ENCODE data around the gene C15orf61. TPM values are rescaled to one million over a fixed set of nuclear protein-coding genes. Genes with fewer than 3 reads are reported as not detected.

Gene C15orf61
- total and polyA plus RNA-seq, 9 donors = 4.7 to 8.2 (median 6.3) TPM

DNA sequence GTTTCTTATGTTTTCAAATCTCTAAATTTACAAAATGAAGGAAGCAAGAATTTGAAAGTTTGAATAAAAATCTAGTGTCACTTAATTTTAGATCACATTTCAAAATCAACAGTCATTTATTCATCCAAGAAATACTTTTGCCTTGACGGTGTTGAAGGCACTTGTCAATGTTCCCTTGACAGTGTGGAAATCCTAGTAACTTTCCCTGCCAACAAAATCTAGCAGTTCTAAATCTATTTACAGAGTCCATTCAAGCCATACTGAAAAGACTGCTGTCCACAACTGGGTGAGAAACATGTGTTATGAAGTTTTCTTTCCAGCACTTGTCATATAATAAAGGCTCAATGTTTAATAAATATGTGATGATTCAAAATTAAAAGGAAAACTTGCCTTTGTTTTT is 12.9 kb downstream of the C15orf61 start:
- Histone ChIP-seq H3K27me3 (ENCODE audit: control insufficient read depth, insufficient read depth, low read length) (no peaks in the 10 kb centered on the region), H3K27ac (ENCODE audit: low read length) (no peak overlapping the region), H3K36me3 (ENCODE audit: control insufficient read depth, insufficient read depth, low read length) (no peaks in the 10 kb centered on the region), H3K4me3 (ENCODE audit: low read length) (no peak overlapping the region), H3K9me3 (replicated peaks; ENCODE audit: control insufficient read depth, low read depth, low read length) (no peaks in the 10 kb centered on the region), H3K4me1 (ENCODE audit: control insufficient read depth, insufficient read depth, low read length) (no peaks in the 10 kb centered on the region)
- DNase-seq = no peak
- WGBS (ENCODE audit: insufficient coverage) = 80% methylated on average over 1 of the region's 1 CpG

DNA sequence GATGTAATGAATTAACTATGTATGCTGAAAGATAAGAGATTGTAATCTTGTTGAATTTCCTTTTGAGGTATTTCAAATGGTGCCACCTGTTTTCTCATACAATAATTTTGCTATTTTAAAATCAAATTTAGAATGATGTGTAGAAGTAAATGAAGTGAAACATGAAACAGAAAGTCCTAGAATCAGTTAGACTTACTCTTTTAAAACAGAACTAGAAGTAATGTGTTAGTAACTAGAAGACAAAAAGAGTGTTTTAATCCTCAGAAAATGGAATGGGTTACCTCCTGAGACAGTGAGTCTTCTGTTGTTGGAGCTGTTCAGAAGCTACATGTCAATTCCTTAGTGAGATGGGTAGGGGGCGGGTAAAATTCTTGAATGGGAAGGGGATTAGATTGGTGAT is 13.4 kb downstream of the C15orf61 start:
- WGBS (ENCODE audit: insufficient coverage) = no CpG with 5 or more reads among the region's 1 CpG
- DNase-seq = no peak
- H3K4me3 ChIP-seq (ENCODE audit: low read length) = no peak overlapping the region
- no peaks in the 10 kb centered on the region for H3K27me3 ChIP-seq (ENCODE audit: control insufficient read depth, insufficient read depth, low read length)
- H3K4me1 ChIP-seq (ENCODE audit: control insufficient read depth, insufficient read depth, low read length) = no peaks in the 10 kb centered on the region
- no peaks in the 10 kb centered on the region for H3K9me3 ChIP-seq (replicated peaks; ENCODE audit: control insufficient read depth, low read depth, low read length)
- no peaks in the 10 kb centered on the region for H3K36me3 ChIP-seq (ENCODE audit: control insufficient read depth, insufficient read depth, low read length)
- H3K27ac ChIP-seq (ENCODE audit: low read length) = no peak overlapping the region

GRCh38 chr15:67537771-67538170 is 16.8 kb downstream of the C15orf61 start:
- no peak overlapping the region for H3K27ac ChIP-seq (ENCODE audit: low read length)
- no peaks in the 10 kb centered on the region for H3K9me3 ChIP-seq (replicated peaks; ENCODE audit: control insufficient read depth, low read depth, low read length)
- no peaks in the 10 kb centered on the region for H3K27me3 ChIP-seq (ENCODE audit: control insufficient read depth, insufficient read depth, low read length)
- H3K36me3 ChIP-seq (ENCODE audit: control insufficient read depth, insufficient read depth, low read length) = no peaks in the 10 kb centered on the region
- no peak overlapping the region for H3K4me3 ChIP-seq (ENCODE audit: low read length)
- no peak for DNase-seq
- peaks cover 2% of the 10 kb centered on the region for H3K4me1 ChIP-seq (ENCODE audit: control insufficient read depth, insufficient read depth, low read length)
- 100% methylated on average over 1 of the region's 1 CpG for WGBS (ENCODE audit: insufficient coverage)

GRCh38 chr15:67542420-67543347 is 21.8 kb downstream of the C15orf61 start, which contains the start of gene MAP2K5:
Gene MAP2K5, plus strand, starts transcription at chr15:67542703. Its CDS starts 633 bp downstream, at chr15:67543336.
- peaks cover 17% of the 10 kb centered on the region for H3K36me3 ChIP-seq (ENCODE audit: control insufficient read depth, insufficient read depth, low read length)
- peak within 1 kb of the TSS; percentile 87 for H3K27ac ChIP-seq (ENCODE audit: low read length)
- peak within 1 kb of the TSS; percentile 51 for H3K4me3 ChIP-seq (ENCODE audit: low read length)
- no peaks in the 10 kb centered on the region for H3K27me3 ChIP-seq (ENCODE audit: control insufficient read depth, insufficient read depth, low read length)
- under 1% methylated on average over 88 of the region's 91 CpGs for WGBS (ENCODE audit: insufficient coverage)
- H3K4me1 ChIP-seq (ENCODE audit: control insufficient read depth, insufficient read depth, low read length) = peaks cover 13% of the 10 kb centered on the region
- DNase-seq = peak; percentile 91
- no peaks in the 10 kb centered on the region for H3K9me3 ChIP-seq (replicated peaks; ENCODE audit: control insufficient read depth, low read depth, low read length)

DNA sequence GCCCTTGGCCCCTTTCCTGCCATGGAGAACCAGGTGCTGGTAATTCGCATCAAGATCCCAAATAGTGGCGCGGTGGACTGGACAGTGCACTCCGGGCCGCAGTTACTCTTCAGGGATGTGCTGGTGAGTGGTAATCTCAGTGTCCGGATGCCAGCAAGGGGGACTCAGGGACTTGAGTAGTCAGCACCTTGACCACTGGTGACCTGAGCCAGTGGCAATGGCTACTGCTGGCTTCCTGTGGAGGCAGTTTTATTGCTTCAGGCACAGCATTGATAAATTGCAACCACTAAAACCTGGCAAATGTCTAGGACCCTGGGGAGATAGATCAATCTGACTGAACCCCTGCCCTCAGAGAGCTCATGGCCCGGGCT is 22.4 kb downstream of the C15orf61 start:
- peaks cover 17% of the 10 kb centered on the region for H3K36me3 ChIP-seq (ENCODE audit: control insufficient read depth, insufficient read depth, low read length)
- peak overlapping the region; percentile 87 for H3K27ac ChIP-seq (ENCODE audit: low read length)
- H3K4me3 ChIP-seq (ENCODE audit: low read length) = peak overlapping the region; percentile 51
- no peaks in the 10 kb centered on the region for H3K9me3 ChIP-seq (replicated peaks; ENCODE audit: control insufficient read depth, low read depth, low read length)
- WGBS (ENCODE audit: insufficient coverage) = 12% methylated on average over 6 of the region's 7 CpGs
- DNase-seq = peak; percentile 29
- H3K27me3 ChIP-seq (ENCODE audit: control insufficient read depth, insufficient read depth, low read length) = no peaks in the 10 kb centered on the region
- peaks cover 17% of the 10 kb centered on the region for H3K4me1 ChIP-seq (ENCODE audit: control insufficient read depth, insufficient read depth, low read length)

DNA sequence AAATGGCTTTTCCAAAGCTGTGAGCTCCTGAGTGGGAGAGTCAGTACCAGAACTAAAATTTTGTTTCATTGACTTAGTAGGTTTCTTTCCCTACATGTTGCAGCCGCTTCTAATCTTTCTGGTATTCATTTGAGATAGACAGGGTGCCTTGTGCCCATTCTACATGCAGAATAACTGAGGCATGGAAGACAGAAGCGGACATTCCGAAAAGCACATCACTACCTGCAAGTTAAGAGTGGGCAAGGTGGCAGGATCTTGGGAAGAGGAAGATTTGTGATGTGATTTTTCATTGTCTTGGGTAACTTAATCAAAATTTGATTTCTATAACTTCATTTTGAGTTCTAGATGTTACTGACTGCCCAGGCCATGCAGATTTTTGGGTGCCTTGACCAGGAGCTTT is 23.5 kb downstream of the C15orf61 start:
- no peak for DNase-seq
- Histone ChIP-seq H3K27ac (ENCODE audit: low read length) (no peak overlapping the region), H3K27me3 (ENCODE audit: control insufficient read depth, insufficient read depth, low read length) (no peaks in the 10 kb centered on the region), H3K36me3 (ENCODE audit: control insufficient read depth, insufficient read depth, low read length) (peaks cover 17% of the 10 kb centered on the region), H3K4me3 (ENCODE audit: low read length) (no peak overlapping the region), H3K4me1 (ENCODE audit: control insufficient read depth, insufficient read depth, low read length) (peaks cover 20% of the 10 kb centered on the region), H3K9me3 (replicated peaks; ENCODE audit: control insufficient read depth, low read depth, low read length) (no peaks in the 10 kb centered on the region)
- WGBS (ENCODE audit: insufficient coverage) = no CpG with 5 or more reads among the region's 3 CpGs

GRCh38 chr15:67545864-67546263 is 24.9 kb downstream of the C15orf61 start:
- H3K27me3 ChIP-seq (ENCODE audit: control insufficient read depth, insufficient read depth, low read length) = no peaks in the 10 kb centered on the region
- H3K4me3 ChIP-seq (ENCODE audit: low read length) = no peak overlapping the region
- no peaks in the 10 kb centered on the region for H3K9me3 ChIP-seq (replicated peaks; ENCODE audit: control insufficient read depth, low read depth, low read length)
- no peak for DNase-seq
- no peak overlapping the region for H3K27ac ChIP-seq (ENCODE audit: low read length)
- WGBS (ENCODE audit: insufficient coverage) = 20% methylated on average over 1 of the region's 3 CpGs
- peaks cover 23% of the 10 kb centered on the region for H3K4me1 ChIP-seq (ENCODE audit: control insufficient read depth, insufficient read depth, low read length)
- H3K36me3 ChIP-seq (ENCODE audit: control insufficient read depth, insufficient read depth, low read length) = peaks cover 22% of the 10 kb centered on the region

DNA sequence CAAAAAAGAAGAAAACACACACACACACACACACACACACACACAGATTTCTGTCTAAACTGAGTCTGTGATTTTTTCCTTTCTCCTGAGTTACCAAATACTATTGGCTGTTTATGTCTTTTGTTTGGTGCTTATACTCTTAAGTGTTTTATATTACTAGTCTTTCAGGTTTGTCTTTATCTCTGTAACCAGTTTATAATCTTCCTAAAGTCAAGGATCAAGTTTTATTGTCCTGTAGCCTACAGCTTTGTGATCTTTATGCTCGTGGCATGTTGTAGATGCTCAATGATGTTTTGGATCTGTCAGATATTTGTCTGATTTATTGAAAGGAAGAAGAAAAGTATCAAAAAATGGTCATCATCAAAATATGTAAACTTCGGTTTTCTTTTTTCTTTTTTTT is 26.1 kb downstream of the C15orf61 start:
- Histone ChIP-seq H3K4me3 (ENCODE audit: low read length) (no peak overlapping the region), H3K36me3 (ENCODE audit: control insufficient read depth, insufficient read depth, low read length) (peaks cover 28% of the 10 kb centered on the region), H3K27me3 (ENCODE audit: control insufficient read depth, insufficient read depth, low read length) (no peaks in the 10 kb centered on the region), H3K4me1 (ENCODE audit: control insufficient read depth, insufficient read depth, low read length) (peaks cover 21% of the 10 kb centered on the region), H3K27ac (ENCODE audit: low read length) (no peak overlapping the region), H3K9me3 (replicated peaks; ENCODE audit: control insufficient read depth, low read depth, low read length) (no peaks in the 10 kb centered on the region)
- 83% methylated on average over 1 of the region's 2 CpGs for WGBS (ENCODE audit: insufficient coverage)
- no peak for DNase-seq

DNA sequence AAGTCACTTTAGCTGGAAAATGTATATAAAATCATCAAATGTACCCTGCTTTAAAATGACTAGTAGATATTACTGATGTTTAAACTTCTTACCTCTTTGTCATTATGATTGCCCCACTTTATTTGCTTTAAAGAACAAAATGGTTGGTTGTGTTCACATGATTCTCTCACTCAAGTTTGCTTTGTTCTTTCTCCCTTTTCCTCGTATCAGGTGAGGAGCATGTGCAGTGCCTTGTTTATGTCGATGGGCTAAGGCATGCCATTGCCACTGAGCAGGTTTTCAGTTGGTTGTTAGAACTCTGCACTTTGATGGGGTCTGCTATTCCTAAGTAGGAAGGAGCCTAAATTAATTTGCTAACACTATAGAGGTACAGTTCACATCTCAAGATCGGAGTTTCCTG is 26.9 kb downstream of the C15orf61 start:
- Histone ChIP-seq H3K4me1 (ENCODE audit: control insufficient read depth, insufficient read depth, low read length) (peaks cover 21% of the 10 kb centered on the region), H3K9me3 (replicated peaks; ENCODE audit: control insufficient read depth, low read depth, low read length) (no peaks in the 10 kb centered on the region), H3K36me3 (ENCODE audit: control insufficient read depth, insufficient read depth, low read length) (peaks cover 29% of the 10 kb centered on the region), H3K27ac (ENCODE audit: low read length) (peak overlapping the region; percentile 47), H3K27me3 (ENCODE audit: control insufficient read depth, insufficient read depth, low read length) (no peaks in the 10 kb centered on the region), H3K4me3 (ENCODE audit: low read length) (no peak overlapping the region)
- WGBS (ENCODE audit: insufficient coverage) = no CpG with 5 or more reads among the region's 3 CpGs
- no peak for DNase-seq

DNA sequence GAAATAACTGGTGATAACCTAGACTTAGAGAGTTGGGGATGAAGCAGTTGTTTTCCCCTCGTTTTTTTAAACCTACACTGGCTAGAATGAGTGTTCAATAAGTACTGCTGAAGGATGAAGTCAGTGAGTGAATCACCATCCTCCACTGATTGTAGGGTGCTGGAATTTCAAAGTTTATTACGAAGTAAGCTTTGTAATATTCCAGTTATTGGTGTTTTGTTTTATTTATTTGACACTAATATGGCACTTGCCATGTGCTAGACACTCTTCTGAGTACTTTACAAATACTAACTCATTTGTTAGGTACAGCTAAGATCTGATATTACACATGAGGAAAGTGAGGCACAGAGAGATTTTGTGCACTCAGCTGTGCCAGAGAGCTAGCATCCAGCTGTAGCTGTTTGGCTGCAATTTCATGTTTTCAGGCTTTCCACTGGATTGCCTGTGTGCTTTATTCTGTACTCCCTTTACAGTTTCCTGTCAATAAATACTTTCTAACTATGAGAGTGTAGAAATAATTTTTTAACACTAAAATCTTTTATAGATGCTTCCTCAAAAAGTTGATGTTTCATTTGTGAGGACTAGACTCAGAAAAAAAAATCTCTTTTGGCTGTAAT is 27.4 kb downstream of the C15orf61 start:
- peak; percentile 79 for DNase-seq
- H3K4me3 ChIP-seq (ENCODE audit: low read length) = no peak overlapping the region
- WGBS (ENCODE audit: insufficient coverage) = no CpG with 5 or more reads among the region's 2 CpGs
- H3K27me3 ChIP-seq (ENCODE audit: control insufficient read depth, insufficient read depth, low read length) = no peaks in the 10 kb centered on the region
- H3K27ac ChIP-seq (ENCODE audit: low read length) = peak overlapping the region; percentile 47
- peaks cover 30% of the 10 kb centered on the region for H3K36me3 ChIP-seq (ENCODE audit: control insufficient read depth, insufficient read depth, low read length)
- H3K9me3 ChIP-seq (replicated peaks; ENCODE audit: control insufficient read depth, low read depth, low read length) = no peaks in the 10 kb centered on the region
- H3K4me1 ChIP-seq (ENCODE audit: control insufficient read depth, insufficient read depth, low read length) = peaks cover 17% of the 10 kb centered on the region

Measured in muscle of leg (tissue), 11 donors.